ENCODE results near the gene PRMT9. TPM values are rescaled to one million over a fixed set of nuclear protein-coding genes. Genes with fewer than 3 reads are reported as not detected.

PRMT9 gene
- total RNA-seq, 1 experiment from 2014 or later, result 10.5 TPM

DNA sequence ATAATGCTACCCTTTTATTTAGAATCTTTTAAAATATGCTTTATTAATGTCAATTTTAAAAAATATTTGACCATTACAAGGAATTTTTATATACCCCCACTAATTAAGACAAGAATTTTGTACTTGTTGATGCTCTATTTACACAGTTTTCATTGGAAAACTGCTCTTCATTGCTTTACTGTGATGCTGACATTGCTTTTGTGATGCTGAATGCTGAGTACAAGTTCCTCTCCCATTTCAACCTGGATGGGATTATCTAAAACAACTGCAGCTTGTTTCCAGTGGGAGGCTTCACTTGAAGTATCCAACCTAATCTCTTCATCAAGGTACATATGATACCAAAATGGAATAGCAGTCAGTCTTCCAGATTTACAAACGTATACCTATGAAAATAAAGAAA is 45.6 kb downstream of the PRMT9 start:
- peak overlapping the region in 1 of 3 experiments; percentile 80; a peak in 3 of 7 replicates for H3K27ac Mint-ChIP-seq
- TF ChIP-seq, protein P1, sequence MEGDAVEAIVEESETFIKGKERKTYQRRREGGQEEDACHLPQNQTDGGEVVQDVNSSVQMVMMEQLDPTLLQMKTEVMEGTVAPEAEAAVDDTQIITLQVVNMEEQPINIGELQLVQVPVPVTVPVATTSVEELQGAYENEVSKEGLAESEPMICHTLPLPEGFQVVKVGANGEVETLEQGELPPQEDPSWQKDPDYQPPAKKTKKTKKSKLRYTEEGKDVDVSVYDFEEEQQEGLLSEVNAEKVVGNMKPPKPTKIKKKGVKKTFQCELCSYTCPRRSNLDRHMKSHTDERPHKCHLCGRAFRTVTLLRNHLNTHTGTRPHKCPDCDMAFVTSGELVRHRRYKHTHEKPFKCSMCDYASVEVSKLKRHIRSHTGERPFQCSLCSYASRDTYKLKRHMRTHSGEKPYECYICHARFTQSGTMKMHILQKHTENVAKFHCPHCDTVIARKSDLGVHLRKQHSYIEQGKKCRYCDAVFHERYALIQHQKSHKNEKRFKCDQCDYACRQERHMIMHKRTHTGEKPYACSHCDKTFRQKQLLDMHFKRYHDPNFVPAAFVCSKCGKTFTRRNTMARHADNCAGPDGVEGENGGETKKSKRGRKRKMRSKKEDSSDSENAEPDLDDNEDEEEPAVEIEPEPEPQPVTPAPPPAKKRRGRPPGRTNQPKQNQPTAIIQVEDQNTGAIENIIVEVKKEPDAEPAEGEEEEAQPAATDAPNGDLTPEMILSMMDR (conservative IDR thresholded peaks at IDR 0.05), result no peak
- Histone ChIP-seq H2BK5ac (ENCODE audit: insufficient read length, low read length) (no peak overlapping the region), H3K9me3 (ENCODE audit: control insufficient read depth, low read depth, low read length) (no peaks in the 10 kb centered on the region), H3K79me1 (ENCODE audit: insufficient read depth, low read depth, low read length, poor library complexity, severe bottlenecking) (no peaks in the 10 kb centered on the region), H3K4me1 (ENCODE audit: insufficient read depth, low read length) (no peaks in the 10 kb centered on the region), H2BK120ac (ENCODE audit: low read depth, low read length, poor library complexity, severe bottlenecking) (no peak overlapping the region), H3K4me2 (ENCODE audit: insufficient read depth, insufficient read length, low read length) (no peak overlapping the region), H3K27ac (ENCODE audit: insufficient read length, low read depth, low read length) (no peak overlapping the region), H2BK15ac (ENCODE audit: low read depth, low read length) (no peak overlapping the region), H3K4ac (ENCODE audit: low read depth, low read length) (no peak overlapping the region), H2BK12ac (ENCODE audit: insufficient read length, low read depth, low read length) (no peak overlapping the region), H3K14ac (ENCODE audit: insufficient read depth, low read length) (no peak overlapping the region), H4K20me1 (ENCODE audit: control insufficient read depth, insufficient read depth, insufficient read length) (no peaks in the 10 kb centered on the region), H2BK20ac (ENCODE audit: low read depth, low read length, poor library complexity, severe bottlenecking) (no peak overlapping the region), H4K5ac (ENCODE audit: insufficient read length, low read depth, low read length) (no peak overlapping the region), H3K23me2 (ENCODE audit: insufficient read length, low read depth, low read length, poor library complexity, severe bottlenecking) (no peaks in the 10 kb centered on the region), H2AK5ac (ENCODE audit: insufficient read length, low read length) (no peak overlapping the region), H3K9ac (ENCODE audit: extremely low read depth, insufficient read length, low read length) (no peak overlapping the region), H3K18ac (ENCODE audit: insufficient read length, low read depth, low read length) (no peak overlapping the region), H4K8ac (replicated peaks; ENCODE audit: insufficient read length, low read depth, low read length) (no peak overlapping the region), H3K27me3 (ENCODE audit: insufficient read depth, low read length) (no peaks in the 10 kb centered on the region), H3K23ac (ENCODE audit: insufficient read length, low read depth, low read length) (no peak overlapping the region), H3K79me2 (ENCODE audit: insufficient read depth, low read length) (no peaks in the 10 kb centered on the region), H4K91ac (ENCODE audit: insufficient read length, low read depth, low read length) (no peak overlapping the region), H3T11ph (ENCODE audit: low read length) (no peak overlapping the region), H3K56ac (ENCODE audit: insufficient read length, low read depth, low read length) (no peak overlapping the region), H2AFZ (ENCODE audit: low read length) (no peak overlapping the region)
- H3K27me3 Mint-ChIP-seq (ENCODE audit: low read depth), result no peaks in the 10 kb centered on the region; the same call in 1 of the 2 replicates
- no CpG with 5 or more reads among the region's 1 CpG for WGBS (ENCODE audit: extremely low coverage, insufficient read length, low lambda C conversion rate)
- H3K4me1 Mint-ChIP-seq, result peaks cover 23 to 27% of the 10 kb centered on the region in 2 experiments
- H3K9me3 Mint-ChIP-seq, result no peaks in the 10 kb centered on the region
- DNase-seq, result no peak
- H3K4me3 Mint-ChIP-seq, result no peak overlapping the region
- H3K36me3 Mint-ChIP-seq (ENCODE audit: insufficient read depth in 1 of 3, low read depth in 3 of 3), result peaks cover 26 to 60% (median 58%) of the 10 kb centered on the region in 3 experiments

All from H9 (cell line).